IPS-18c (cell line): ENCODE results near the gene ITPKA.
A peak's percentile ranks its signal among the peaks of the same experiment; 100 is the strongest.

Experiments
- H3K4me3 ChIP-seq: 2 replicates; pipeline ENCODE4 v1.7.0; 2013; ENCODE audit warnings: low read depth, mild to moderate bottlenecking, low read length, moderate library complexity; ENCODE audit not compliant: insufficient read depth
- H3K9me3 ChIP-seq: one replicate; pipeline ENCODE4 v1.6.1; 2013; ENCODE audit warnings: mild to moderate bottlenecking, low read length, moderate library complexity; ENCODE audit not compliant: control insufficient read depth, insufficient read depth

Gene ITPKA

GRCh38 chr15:41486286-41486685 lies 7.4 kb upstream of the ITPKA start:
- Histone ChIP-seq H3K4me3 (no peak overlapping the region), H3K9me3 (no peaks in the 10 kb centered on the region)

GRCh38 chr15:41487381-41487780 lies 6.3 kb upstream of the ITPKA start:
- Histone ChIP-seq H3K4me3 (no peak overlapping the region), H3K9me3 (no peaks in the 10 kb centered on the region)

DNA sequence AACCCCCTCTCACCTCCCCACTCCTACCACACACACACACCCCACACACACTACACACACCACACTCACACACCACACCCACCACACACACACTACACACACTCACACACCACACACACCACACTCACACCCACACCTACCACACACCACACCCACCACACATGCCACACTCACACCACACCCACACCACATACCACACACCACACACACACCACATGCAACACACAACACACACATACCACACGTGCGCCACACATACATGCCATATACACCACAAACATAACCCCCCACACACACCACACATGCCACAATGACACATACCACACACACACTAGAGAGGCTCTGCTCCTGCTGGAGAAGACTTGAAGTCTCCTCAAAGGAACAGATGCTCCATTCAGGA lies 5.9 kb upstream of the ITPKA start:
- no peaks in the 10 kb centered on the region for H3K9me3 ChIP-seq

GRCh38 chr15:41489641-41490040 lies 4.0 kb upstream of the ITPKA start:
- no peaks in the 10 kb centered on the region for H3K9me3 ChIP-seq

More for the DNA sequence above, 5.9 kb upstream of the ITPKA start:
- H3K4me3 ChIP-seq = no peak overlapping the region

GRCh38 chr15:41490355-41490754 lies 3.3 kb upstream of the ITPKA start:
- Histone ChIP-seq H3K4me3 (no peak overlapping the region), H3K9me3 (no peaks in the 10 kb centered on the region)

More at GRCh38 chr15:41489641-41490040, 4.0 kb upstream of the ITPKA start:
- H3K4me3 ChIP-seq = no peak overlapping the region

GRCh38 chr15:41491889-41492288 lies 1.8 kb upstream of the ITPKA start:
- Histone ChIP-seq H3K4me3 (no peak overlapping the region), H3K9me3 (no peaks in the 10 kb centered on the region)

DNA sequence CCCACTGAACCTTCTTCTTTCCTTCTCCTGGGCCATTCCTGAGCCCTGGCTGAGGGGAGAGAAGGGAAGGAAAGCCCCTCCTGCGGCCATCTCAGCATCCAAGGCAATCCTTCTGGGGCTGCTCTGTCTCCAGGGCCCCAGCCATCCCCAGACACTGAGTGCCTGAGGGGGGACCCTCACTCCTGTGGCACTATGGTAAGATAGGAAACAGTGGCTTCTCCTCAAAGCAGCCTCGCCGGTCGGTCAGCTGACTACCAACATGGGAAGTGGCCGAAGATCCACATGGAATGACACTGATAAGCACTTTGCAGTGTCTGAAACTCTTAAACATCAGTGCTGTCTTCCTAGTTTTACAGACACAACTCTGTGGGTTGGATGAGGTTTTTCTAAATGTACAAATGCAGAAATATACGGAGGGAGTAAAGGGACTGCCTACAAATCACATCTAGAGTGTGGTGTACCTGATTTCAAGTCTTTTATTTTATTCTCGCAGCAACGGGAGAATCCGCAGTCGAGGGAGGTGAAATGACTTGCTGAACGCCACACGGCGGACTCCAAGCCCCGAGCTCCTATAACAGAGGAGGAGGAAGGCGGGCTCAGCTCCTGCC lies 973 bp upstream of the ITPKA start:
- Histone ChIP-seq H3K4me3 (peak overlapping the region; percentile 64), H3K9me3 (no peaks in the 10 kb centered on the region)

GRCh38 chr15:41493902-41494189 lies 172 bp downstream of the ITPKA start:
- H3K4me3 ChIP-seq = peak overlapping the region; percentile 47; the same call in 1 of the 2 replicates
- H3K9me3 ChIP-seq = no peaks in the 10 kb centered on the region

DNA sequence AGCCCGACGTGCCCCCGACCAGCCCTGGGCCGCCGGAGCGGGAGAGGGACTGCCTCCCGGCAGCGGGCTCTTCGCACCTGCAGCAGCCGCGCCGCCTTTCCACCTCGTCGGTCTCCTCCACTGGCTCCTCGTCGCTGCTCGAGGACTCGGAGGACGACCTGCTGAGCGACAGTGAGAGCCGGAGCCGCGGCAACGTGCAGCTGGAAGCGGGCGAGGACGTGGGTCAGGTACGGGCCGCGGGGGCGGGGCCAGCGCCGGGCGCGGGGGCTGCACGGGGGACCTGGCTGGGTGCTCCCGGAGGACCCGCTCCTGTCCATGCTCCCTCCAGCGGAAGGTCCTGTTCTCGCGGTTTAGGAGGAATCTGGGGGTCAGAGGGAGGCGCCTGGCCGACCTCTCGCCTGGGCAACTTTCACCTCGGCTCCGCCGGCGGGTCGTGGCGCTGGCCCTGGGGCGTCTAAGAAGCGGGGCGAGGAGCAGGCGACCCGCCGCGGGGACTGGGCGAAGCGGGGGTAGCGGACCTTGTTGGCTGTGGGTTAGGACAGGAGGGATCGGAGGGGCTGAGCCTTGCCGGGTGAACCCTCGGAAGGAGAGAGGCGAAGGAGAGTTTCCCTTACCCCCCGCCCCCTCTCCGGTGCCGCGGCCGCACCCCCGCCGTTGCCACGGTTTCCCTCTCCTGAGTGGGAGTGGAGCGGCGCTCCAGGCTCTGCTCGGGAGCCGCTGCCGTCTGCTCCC lies 682 bp downstream of the ITPKA start:
- H3K4me3 ChIP-seq = peak overlapping the region; percentile 47

DNA sequence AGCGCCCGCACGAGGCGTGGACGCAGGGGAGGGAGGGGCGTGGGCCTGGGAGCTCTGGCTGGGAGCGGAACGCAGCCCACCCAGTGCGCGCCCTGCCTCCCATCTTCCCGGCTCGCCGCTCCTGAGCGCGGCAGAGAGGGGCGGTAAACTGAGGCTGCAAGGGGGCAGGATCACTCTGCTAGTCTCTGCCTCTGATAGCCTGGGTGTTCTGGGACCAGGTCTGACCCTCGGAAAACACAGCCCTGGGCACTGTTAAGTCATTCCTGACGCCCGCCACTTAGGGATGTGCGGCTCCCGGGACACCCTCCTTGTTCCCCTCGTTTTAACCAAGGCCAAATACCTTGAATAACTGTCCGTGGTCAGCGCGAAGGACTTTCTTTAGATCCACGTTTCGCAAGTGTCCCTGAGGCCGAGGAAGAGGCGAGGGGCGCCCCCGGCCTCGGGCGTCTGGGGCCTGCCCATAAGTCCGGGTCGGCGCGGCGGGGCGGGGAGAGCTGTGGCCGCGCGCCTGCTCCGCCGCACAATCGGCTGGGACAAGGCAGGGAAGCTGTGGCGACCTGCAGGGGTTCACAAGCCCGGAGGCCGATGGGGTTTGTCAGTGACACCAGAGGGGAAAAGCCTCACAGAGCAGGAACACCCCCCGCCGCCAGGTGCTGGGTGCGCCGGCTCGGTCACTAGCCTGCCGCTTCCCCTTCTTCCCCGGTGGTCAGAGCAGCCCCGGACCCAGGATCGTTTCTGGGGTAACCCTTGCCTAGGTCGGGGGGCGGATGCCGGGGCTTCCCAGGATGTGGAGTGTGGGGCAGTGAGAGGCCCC lies 1.5 kb downstream of the ITPKA start:
- H3K9me3 ChIP-seq = no peaks in the 10 kb centered on the region
- peak overlapping the region; percentile 47 for H3K4me3 ChIP-seq

More for the DNA sequence above, 682 bp downstream of the ITPKA start:
- no peaks in the 10 kb centered on the region for H3K9me3 ChIP-seq

- Histone ChIP-seq H3K9me3 (no peaks in the 10 kb centered on the region), H3K4me3 (peak overlapping the region; percentile 47)
Measured at GRCh38 chr15:41495736-41496599, 2.3 kb downstream of the ITPKA start.

GRCh38 chr15:41498657-41499056 lies 5.0 kb downstream of the ITPKA start:
- Histone ChIP-seq H3K4me3 (no peak overlapping the region), H3K9me3 (no peaks in the 10 kb centered on the region)

DNA sequence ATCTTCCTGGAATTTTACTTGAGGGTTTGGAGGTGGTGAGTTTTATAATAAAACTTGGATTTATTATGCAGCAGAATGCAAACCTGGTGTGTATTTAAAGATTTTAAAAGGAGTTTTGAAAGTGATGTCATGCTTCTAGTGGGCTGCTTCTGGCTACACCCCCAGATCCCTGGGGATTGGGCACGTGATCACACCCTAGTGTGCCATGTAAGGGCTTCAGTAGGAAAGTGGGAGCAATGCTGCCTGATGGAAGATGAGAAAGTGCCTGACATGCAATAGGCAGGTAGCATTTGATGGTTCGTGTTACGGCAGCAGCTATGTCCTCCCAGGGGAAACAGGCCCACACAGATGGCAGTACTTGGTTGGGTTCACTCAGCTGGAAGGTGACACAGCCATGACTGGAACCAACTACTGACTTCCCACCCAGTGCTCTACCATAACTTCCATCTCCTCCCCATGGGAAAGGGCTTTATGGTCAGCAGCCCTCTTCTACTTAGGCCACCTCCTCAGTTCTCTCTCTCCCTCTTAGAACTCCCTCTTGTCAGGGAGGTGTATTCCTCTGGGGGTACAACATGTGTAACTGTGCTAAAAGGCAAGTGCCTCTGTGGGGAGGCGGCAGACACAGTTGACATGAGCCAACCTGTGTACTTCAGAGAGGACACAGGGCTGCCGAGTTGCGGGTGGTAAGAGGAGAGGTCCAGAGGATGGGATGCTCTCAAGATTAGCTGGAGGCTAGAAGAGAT lies 5.6 kb downstream of the ITPKA start:
- H3K9me3 ChIP-seq = no peaks in the 10 kb centered on the region
- H3K4me3 ChIP-seq = no peak overlapping the region

DNA sequence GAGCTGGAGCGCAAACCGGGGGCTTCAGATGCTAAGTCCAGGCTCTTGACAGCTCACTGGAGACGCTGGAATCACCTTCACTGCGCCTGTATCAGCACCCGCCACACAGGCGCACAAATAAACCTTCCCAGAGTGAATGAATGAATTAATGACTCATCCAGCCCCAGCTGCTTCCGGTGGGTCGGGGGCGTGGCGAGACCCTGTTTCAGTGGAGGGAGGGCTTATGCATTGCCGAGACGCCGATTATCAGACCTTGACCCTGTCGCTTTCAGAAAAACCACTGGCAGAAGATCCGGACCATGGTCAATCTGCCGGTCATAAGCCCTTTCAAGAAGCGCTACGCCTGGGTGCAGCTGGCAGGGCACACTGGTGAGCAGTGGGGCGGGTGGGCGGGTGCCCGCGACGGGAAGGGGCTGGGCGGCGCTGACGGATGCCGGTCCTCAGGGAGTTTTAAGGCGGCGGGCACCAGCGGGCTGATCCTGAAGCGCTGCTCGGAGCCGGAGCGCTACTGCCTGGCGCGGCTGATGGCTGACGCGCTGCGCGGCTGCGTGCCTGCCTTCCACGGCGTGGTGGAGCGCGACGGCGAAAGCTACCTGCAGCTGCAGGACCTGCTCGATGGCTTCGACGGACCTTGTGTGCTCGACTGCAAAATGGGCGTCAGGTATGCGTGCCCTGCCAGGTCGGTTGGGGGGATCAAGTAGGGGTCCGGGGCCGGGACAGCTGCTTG lies 7.7 kb downstream of the ITPKA start:
- Histone ChIP-seq H3K9me3 (no peaks in the 10 kb centered on the region), H3K4me3 (peak overlapping the region; percentile 48)

DNA sequence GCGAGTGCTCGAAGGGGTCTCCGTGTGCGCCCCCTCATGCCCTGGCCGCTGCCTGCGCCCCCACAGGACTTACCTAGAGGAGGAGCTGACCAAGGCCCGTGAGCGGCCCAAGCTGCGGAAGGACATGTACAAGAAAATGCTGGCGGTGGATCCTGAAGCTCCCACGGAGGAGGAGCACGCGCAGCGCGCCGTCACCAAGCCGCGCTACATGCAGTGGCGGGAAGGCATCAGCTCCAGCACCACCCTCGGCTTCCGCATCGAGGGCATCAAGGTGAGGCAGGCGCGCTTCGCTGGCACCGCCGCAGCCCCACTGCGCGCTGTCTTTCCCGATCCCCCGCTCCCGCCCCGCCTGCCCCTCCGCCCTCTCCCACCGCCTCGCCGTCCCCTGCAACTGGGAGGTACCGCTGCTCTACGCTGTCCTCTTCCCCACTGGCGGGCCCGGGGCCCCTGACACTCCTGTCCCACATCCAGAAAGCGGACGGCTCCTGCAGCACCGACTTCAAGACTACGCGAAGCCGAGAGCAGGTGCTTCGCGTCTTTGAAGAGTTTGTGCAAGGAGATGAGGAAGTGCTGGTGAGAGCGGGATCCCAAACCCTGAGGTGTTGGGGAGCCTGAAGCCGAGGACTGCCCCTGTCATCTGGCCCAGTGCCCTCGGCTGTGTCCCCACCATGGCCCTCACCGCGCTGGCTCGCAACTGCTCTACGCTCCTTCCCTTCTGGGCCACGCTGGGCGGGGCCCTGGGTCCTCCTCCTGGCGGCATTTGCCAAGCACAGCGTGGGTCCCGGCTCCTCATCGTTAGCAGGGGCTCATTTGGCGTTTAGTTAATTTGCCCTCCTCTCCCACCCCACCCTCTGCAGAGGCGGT lies 8.5 kb downstream of the ITPKA start:
- Histone ChIP-seq H3K4me3 (peak overlapping the region; percentile 48), H3K9me3 (no peaks in the 10 kb centered on the region)
